GM12878 (cell line): Measurements from ENCODE around the gene PDGFB. TPM values are rescaled to one million over a fixed set of nuclear protein-coding genes. Genes with fewer than 3 reads are reported as not detected.

Experiments
- ATAC-seq: fragments of 200-7000 bp; cut with Tn5 transposase; 3 replicates; pipeline ENCODE4 v1.9.1; 2020; ENCODE audit warnings: mild to moderate bottlenecking, moderate library complexity
- BruUV-seq: library from RNA; stranded (reverse); fragments of 400-500 nt; replicated peaks from 2 replicates; lab custom pipeline; 2021; lab: Mats Ljungman, UMichigan
- CTCF ChIA-PET: fragments of 300-600 bp; sonication (Branson Sonifier 250); formaldehyde crosslinking; extraction: SDS; loops from one replicate; lab custom pipeline; 2021; ENCODE audit warnings: inconsistent platforms; lab: Yijun Ruan, JAX
- POLR2A ChIA-PET: fragments of 350-600 bp; formaldehyde crosslinking; extraction: SDS; loops from one replicate; lab custom pipeline; 2021; ENCODE audit warnings: inconsistent platforms; lab: Charles Lee
- RAD21 ChIA-PET: fragments of 300-600 bp; sonication (Branson Sonifier 250); formaldehyde crosslinking; loops from one replicate; lab custom pipeline; 2023; ENCODE audit warnings: antibody characterized with exemption; ENCODE audit not compliant: unreplicated experiment; lab: Charles Lee
- SMC1A ChIA-PET: fragments of 300-600 bp; sonication (Branson Sonifier 250); formaldehyde crosslinking; loops from one replicate; lab custom pipeline; 2023; ENCODE audit not compliant: unreplicated experiment, uncharacterized antibody; lab: Charles Lee
- DNase-seq: peaks from one replicate; pipeline ENCODE4 v3.0.0-alpha.2; 2011; ENCODE audit warnings: low read depth, low spot score
- FAIRE-seq: peaks from 3 replicates; lab custom pipeline; 2011; peaks lifted over from hg19 to GRCh38; lab: Jason Lieb, UNC
- H2AFZ ChIP-seq: 2 replicates; pipeline ENCODE4 v1.6.0; 2011; ENCODE audit warnings: low read depth, low read length, control low read depth; ENCODE audit not compliant: control insufficient read depth
- H3K27ac ChIP-seq: 2 replicates; pipeline ENCODE4 v1.5.1; 2011; ENCODE audit warnings: control low read depth; ENCODE audit not compliant: control insufficient read depth, insufficient read depth
- H3K27me3 ChIP-seq, 2 experiments: replicated peaks in 1 of 2; 2 replicates each; pipeline versions ENCODE4 v1.6.0 to v1.6.1; 2011; ENCODE audit warnings: low read length in 1 of 2; ENCODE audit not compliant: control insufficient read depth in 2 of 2, insufficient read depth in 2 of 2
- H3K36me3 ChIP-seq, 2 experiments: 2 replicates each; pipeline ENCODE4 v1.5.1; 2011; ENCODE audit warnings: low read length in 1 of 2; ENCODE audit not compliant: control insufficient read depth in 2 of 2, insufficient read depth in 2 of 2
- H3K4me1 ChIP-seq: 2 replicates; pipeline ENCODE4 v1.6.1; 2011; ENCODE audit warnings: mild to moderate bottlenecking, low read length, moderate library complexity, mixed read lengths; ENCODE audit not compliant: control insufficient read depth, insufficient read depth
- H3K4me2 ChIP-seq: 2 replicates; pipeline ENCODE4 v1.6.0; 2011; ENCODE audit warnings: control low read depth; ENCODE audit not compliant: control insufficient read depth, insufficient read depth
- H3K4me3 ChIP-seq: fragments of 200-600 bp; sonication (generic); 2 replicates; pipeline ENCODE4 v1.5.1; 2016
- H3K79me2 ChIP-seq: 2 replicates; pipeline ENCODE4 v1.6.0; 2011; ENCODE audit warnings: low read length; ENCODE audit not compliant: control insufficient read depth, insufficient read depth
- H3K9ac ChIP-seq: 2 replicates; pipeline ENCODE4 v1.8.0; 2011; ENCODE audit warnings: low read length, control low read depth, mixed read lengths; ENCODE audit not compliant: control insufficient read depth, insufficient read depth
- H3K9me3 ChIP-seq: replicated peaks from 3 replicates; pipeline ENCODE4 v1.5.1; 2011; ENCODE audit warnings: mild to moderate bottlenecking, low read length; ENCODE audit not compliant: control insufficient read depth, insufficient read depth
- H4K20me1 ChIP-seq: 2 replicates; pipeline ENCODE4 v1.6.0; 2011; ENCODE audit not compliant: control insufficient read depth, insufficient read depth
- BHLHE40 ChIP-seq, 2 experiments: fragments of 450-650 bp in 1 of 2; IDR thresholded peaks; 2 replicates each; pipeline ENCODE4 v1.6.1; 2011 to 2017; ENCODE audit warnings: low read depth in 2 of 2, borderline replicate concordance in 1 of 2, improper control_type of control experiment in 1 of 2, low read length in 1 of 2, mild to moderate bottlenecking in 1 of 2
- DPF2 ChIP-seq: fragments of 450-650 bp; IDR thresholded peaks from 2 replicates; pipeline ENCODE4 v1.6.1; 2017; ENCODE audit warnings: mild to moderate bottlenecking
- IKZF1 ChIP-seq: fragments of 450-650 bp; conservative IDR thresholded peaks from 2 replicates; pipeline ENCODE4 v1.6.1; 2017; ENCODE audit warnings: antibody characterized with exemption, mild to moderate bottlenecking
- IRF3 ChIP-seq: fragments of 450-650 bp; IDR thresholded peaks from 2 replicates; pipeline ENCODE4 v1.6.1; 2014; ENCODE audit warnings: mild to moderate bottlenecking
- STAT1 ChIP-seq: fragments of 450-650 bp; conservative IDR thresholded peaks from 2 replicates; pipeline ENCODE4 v1.6.1; 2014; ENCODE audit warnings: antibody characterized with exemption, mild to moderate bottlenecking
- ZNF687 ChIP-seq: fragments of 450-650 bp; IDR thresholded peaks from 2 replicates; pipeline ENCODE4 v1.6.1; 2017; ENCODE audit warnings: mild to moderate bottlenecking, moderate library complexity
- WGBS: methylation state at CpG from one replicate; pipeline ENCODE4 v1.1.6; 2016; ENCODE audit warnings: low lambda C conversion rate; ENCODE audit not compliant: insufficient replicate concordance, insufficient coverage; ENCODE audit errors: missing lambda C conversion rate; 5-methylcytosine and 5-hydroxymethylcytosine counted together
- in situ Hi-C: fragments of 300-500 bp; cut with MboI; formaldehyde crosslinking; loops from 9 replicates; pipeline ENCODE4 v1.14.3; 2018; ENCODE audit warnings: mixed read lengths
- intact Hi-C: fragments of 100-400 bp; cut with micrococcal nuclease; formaldehyde crosslinking; loops from one replicate; pipeline ENCODE4 v1.14.2; 2022; ENCODE audit not compliant: unreplicated experiment
- polyA plus RNA-seq, 11 experiments: library from polyadenylated mRNA; depleted of rRNA in 4 of 11; unstranded in 6 of 11; stranded (reverse) in 5 of 11; fragments of >200 nt; fragmentation: Nextera tagmentation in 4 of 11; fragmentation: Illumina TruSeq in 1 of 11; extraction: Ambion mirVana in 4 of 11; extraction: Trizol in 1 of 11; gene quantifications; 1 replicate in 1 of 11; 2 replicates in 10 of 11; pipeline versions ENCODE4 v1.2.1 to v1.2.3, GENCODE V29; 2011 to 2016; ENCODE audit warnings: inconsistent platforms in 2 of 11, missing spikeins in 2 of 11, low read depth in 1 of 11
- total RNA-seq, 4 experiments: library from RNA; depleted of rRNA in 3 of 4; stranded (reverse); fragments of >200 nt in 3 of 4; fragmentation: Illumina TruSeq in 1 of 4; extraction: Trizol in 1 of 4; gene quantifications; 2 replicates each; pipeline versions ENCODE4 v1.2.1 to v1.2.3, GENCODE V29; 2013 to 2021

PDGFB gene
- total and polyA plus RNA-seq, 10 of the 15 experiments (the other 5 are each of a cell fraction or from before 2014, with no cell fraction given), result 0.13 to 1.1 (median 0.56) TPM; not detected in 1

- H2AFZ ChIP-seq, result peak overlapping the region; percentile 45
- SMC1A ChIA-PET, result interaction anchor here (0.6 to 2.7 kb wide), 4 partner anchors 132 to 791 kb away, joined by 4 to 14 read pairs (median 6); partner anchors contain the start of gene APOBEC3C
- intact Hi-C loops, result no loop called here
Measured at GRCh38 chr22:39173787-39174497, 70.8 kb downstream of the PDGFB start.

More at GRCh38 chr22:39173787-39174497, 70.8 kb downstream of the PDGFB start:
- no peaks in the 10 kb centered on the region for H4K20me1 ChIP-seq
- CTCF ChIA-PET, result interaction anchor here (1.2 to 7.6 kb wide), 3 partner anchors 126 to 143 kb away, joined by 3 to 100 read pairs (median 4); no protein-coding TSS in a partner anchor
- DNase-seq, result no peak
- in situ Hi-C loops, result loop anchor here (5.0 to 25.0 kb wide), 2 partner anchors 138 to 338 kb away; partner anchors contain the start of genes ATF4 and MIEF1
- H3K27me3 ChIP-seq, result no peaks in the 10 kb centered on the region
- POLR2A ChIA-PET, result no interaction called here
- no peak overlapping the region for H3K9ac ChIP-seq
- H3K4me2 ChIP-seq, result no peak overlapping the region
- H3K9me3 ChIP-seq, result no peaks in the 10 kb centered on the region
- H3K4me3 ChIP-seq, result no peak overlapping the region
- H3K27ac ChIP-seq, result no peak overlapping the region
- 62% methylated on average over 11 of the region's 11 CpGs for WGBS
- no peak for ATAC-seq
- no TSS peak for BruUV-seq
- RAD21 ChIA-PET, result interaction anchor here (1.1 to 1.7 kb wide), 3 partner anchors 126 to 142 kb away, joined by 3 to 4 read pairs (median 4); no protein-coding TSS in a partner anchor
- TF ChIP-seq DPF2, result peak; percentile 74
- no peak for TF ChIP-seq IRF3
- TF ChIP-seq BHLHE40 (IDR thresholded peaks at IDR 0.05; ENCODE audit: borderline replicate concordance in 1 of 2, low read depth in 2 of 2, low read length in 1 of 2), result peak in 1 of 2 experiments; percentile 20; a peak in 1 of 4 replicates
- TF ChIP-seq STAT1, result no peak
- peak; percentile 46; the same call in 1 of the 2 replicates for TF ChIP-seq IKZF1
- no peak for TF ChIP-seq ZNF687
- no peaks in the 10 kb centered on the region for H3K79me2 ChIP-seq
- H3K36me3 ChIP-seq, result no peaks in the 10 kb centered on the region
- FAIRE-seq, result no peak
- peaks cover 15% of the 10 kb centered on the region for H3K4me1 ChIP-seq

Other genes starting within 250 kb of the PDGFB start
Only the 7 nearest of the 10 such genes appear.
- gene APOBEC3F, start 204.1 kb downstream of the PDGFB start, total RNA-seq (2014; rRNA removed), result 10.9 and 13.1 TPM in 2 replicates
- 7.4 and 7.7 TPM in 2 replicates for gene APOBEC3F, start 204.1 kb downstream of the PDGFB start, total RNA-seq (2014; rRNA removed; fragmentation: Illumina TruSeq; extraction: Trizol)
- gene APOBEC3F, start 204.1 kb downstream of the PDGFB start, total RNA-seq (2021), result 29.1 and 30.6 TPM in 2 replicates
- 4.7 and 7.8 TPM in 2 replicates for gene APOBEC3F, start 204.1 kb downstream of the PDGFB start, polyA plus RNA-seq (2011; rRNA removed)
- gene APOBEC3F, start 204.1 kb downstream of the PDGFB start, polyA plus RNA-seq (2014; fragmentation: Illumina TruSeq; extraction: Trizol), result 13.7 and 17.8 TPM in 2 replicates
- gene APOBEC3F, start 204.1 kb downstream of the PDGFB start, polyA plus RNA-seq (2014; fragmentation: Nextera tagmentation; extraction: Ambion mirVana), result 1 to 10 TPM; 7.5 to 9.6 TPM
- gene APOBEC3F, start 204.1 kb downstream of the PDGFB start, polyA plus RNA-seq (2014; rRNA removed), result 13.3 and 14.7 TPM in 2 replicates
- 10 to 100 TPM; 20.9 to 26.5 TPM for gene APOBEC3F, start 204.1 kb downstream of the PDGFB start, polyA plus RNA-seq (2016; fragmentation: Nextera tagmentation; extraction: Ambion mirVana)
- 152 and 164 TPM in 2 replicates for gene APOBEC3G, start 167.7 kb downstream of the PDGFB start, total RNA-seq (2014; rRNA removed)
- gene APOBEC3G, start 167.7 kb downstream of the PDGFB start, total RNA-seq (2014; rRNA removed; fragmentation: Illumina TruSeq; extraction: Trizol), result 127 and 132 TPM in 2 replicates
- 102 and 103 TPM in 2 replicates for gene APOBEC3G, start 167.7 kb downstream of the PDGFB start, total RNA-seq (2021)
- gene APOBEC3G, start 167.7 kb downstream of the PDGFB start, polyA plus RNA-seq (2011; rRNA removed), result 170 and 174 TPM in 2 replicates
- 168 and 171 TPM in 2 replicates for gene APOBEC3G, start 167.7 kb downstream of the PDGFB start, polyA plus RNA-seq (2014; fragmentation: Illumina TruSeq; extraction: Trizol)
- 100 to 1,000 TPM; 146 to 232 TPM for gene APOBEC3G, start 167.7 kb downstream of the PDGFB start, polyA plus RNA-seq (2014; fragmentation: Nextera tagmentation; extraction: Ambion mirVana)
- gene APOBEC3G, start 167.7 kb downstream of the PDGFB start, polyA plus RNA-seq (2014; rRNA removed), result 170 and 181 TPM in 2 replicates
- gene APOBEC3G, start 167.7 kb downstream of the PDGFB start, polyA plus RNA-seq (2016; fragmentation: Nextera tagmentation; extraction: Ambion mirVana), result 100 to 1,000 TPM; 151 to 152 TPM
- gene APOBEC3H, start 147.7 kb downstream of the PDGFB start, total RNA-seq (2014; rRNA removed), result 10.9 and 12.6 TPM in 2 replicates
- 10.0 and 11.2 TPM in 2 replicates for gene APOBEC3H, start 147.7 kb downstream of the PDGFB start, total RNA-seq (2014; rRNA removed; fragmentation: Illumina TruSeq; extraction: Trizol)
- 7.5 and 9.4 TPM in 2 replicates for gene APOBEC3H, start 147.7 kb downstream of the PDGFB start, total RNA-seq (2021)
- 8.6 and 11.3 TPM in 2 replicates for gene APOBEC3H, start 147.7 kb downstream of the PDGFB start, polyA plus RNA-seq (2011; rRNA removed)
- gene APOBEC3H, start 147.7 kb downstream of the PDGFB start, polyA plus RNA-seq (2014; fragmentation: Illumina TruSeq; extraction: Trizol), result 16.0 and 18.0 TPM in 2 replicates
- 10 to 100 TPM; 20.3 to 23.0 TPM for gene APOBEC3H, start 147.7 kb downstream of the PDGFB start, polyA plus RNA-seq (2014; fragmentation: Nextera tagmentation; extraction: Ambion mirVana)
- gene APOBEC3H, start 147.7 kb downstream of the PDGFB start, polyA plus RNA-seq (2014; rRNA removed), result 16.5 and 18.4 TPM in 2 replicates
- 10 to 100 TPM; 14.6 to 15.0 TPM for gene APOBEC3H, start 147.7 kb downstream of the PDGFB start, polyA plus RNA-seq (2016; fragmentation: Nextera tagmentation; extraction: Ambion mirVana)
- 6.0 and 7.1 TPM in 2 replicates for gene CBX7, start 92.3 kb downstream of the PDGFB start, total RNA-seq (2014; rRNA removed)
- gene CBX7, start 92.3 kb downstream of the PDGFB start, total RNA-seq (2014; rRNA removed; fragmentation: Illumina TruSeq; extraction: Trizol), result 4.0 and 4.7 TPM in 2 replicates
- 13.5 and 13.6 TPM in 2 replicates for gene CBX7, start 92.3 kb downstream of the PDGFB start, total RNA-seq (2021)
- 9.7 and 15.2 TPM in 2 replicates for gene CBX7, start 92.3 kb downstream of the PDGFB start, polyA plus RNA-seq (2011; rRNA removed)
- gene CBX7, start 92.3 kb downstream of the PDGFB start, polyA plus RNA-seq (2014; fragmentation: Illumina TruSeq; extraction: Trizol), result 4.7 and 7.6 TPM in 2 replicates
- gene CBX7, start 92.3 kb downstream of the PDGFB start, polyA plus RNA-seq (2014; fragmentation: Nextera tagmentation; extraction: Ambion mirVana), result under 1 TPM; 0.18 to 0.64 TPM
- gene CBX7, start 92.3 kb downstream of the PDGFB start, polyA plus RNA-seq (2014; rRNA removed), result 13.9 and 17.2 TPM in 2 replicates
- 1 to 10 TPM; 2.7 to 5.1 TPM for gene CBX7, start 92.3 kb downstream of the PDGFB start, polyA plus RNA-seq (2016; fragmentation: Nextera tagmentation; extraction: Ambion mirVana)
- gene RPL3, start 74.6 kb upstream of the PDGFB start, total RNA-seq (2014; rRNA removed), result 3,609 and 4,063 TPM in 2 replicates
- gene RPL3, start 74.6 kb upstream of the PDGFB start, total RNA-seq (2014; rRNA removed; fragmentation: Illumina TruSeq; extraction: Trizol), result 4,008 and 4,055 TPM in 2 replicates
- 3,311 and 3,339 TPM in 2 replicates for gene RPL3, start 74.6 kb upstream of the PDGFB start, total RNA-seq (2021)
- 2,932 and 3,630 TPM in 2 replicates for gene RPL3, start 74.6 kb upstream of the PDGFB start, polyA plus RNA-seq (2011; rRNA removed)
- gene RPL3, start 74.6 kb upstream of the PDGFB start, polyA plus RNA-seq (2014; fragmentation: Illumina TruSeq; extraction: Trizol), result 2,337 and 3,976 TPM in 2 replicates
- 1,000 to 10,000 TPM; 4,597 to 6,791 TPM for gene RPL3, start 74.6 kb upstream of the PDGFB start, polyA plus RNA-seq (2014; fragmentation: Nextera tagmentation; extraction: Ambion mirVana)
- gene RPL3, start 74.6 kb upstream of the PDGFB start, polyA plus RNA-seq (2014; rRNA removed), result 4,251 and 4,350 TPM in 2 replicates
- 1,000 to 10,000 TPM; 1,534 to 1,710 TPM for gene RPL3, start 74.6 kb upstream of the PDGFB start, polyA plus RNA-seq (2016; fragmentation: Nextera tagmentation; extraction: Ambion mirVana)
- 2.8 and 4.7 TPM in 2 replicates for gene SYNGR1, start 105.0 kb upstream of the PDGFB start, total RNA-seq (2014; rRNA removed)
- gene SYNGR1, start 105.0 kb upstream of the PDGFB start, total RNA-seq (2014; rRNA removed; fragmentation: Illumina TruSeq; extraction: Trizol), result 2.0 and 2.5 TPM in 2 replicates
- gene SYNGR1, start 105.0 kb upstream of the PDGFB start, total RNA-seq (2021), result 6.6 and 6.7 TPM in 2 replicates
- gene SYNGR1, start 105.0 kb upstream of the PDGFB start, polyA plus RNA-seq (2011; rRNA removed), result 0.33 and 0.87 TPM in 2 replicates
- 0.84 and 2.4 TPM in 2 replicates for gene SYNGR1, start 105.0 kb upstream of the PDGFB start, polyA plus RNA-seq (2014; fragmentation: Illumina TruSeq; extraction: Trizol)
- 1 to 10 TPM; 1.4 to 1.7 TPM for gene SYNGR1, start 105.0 kb upstream of the PDGFB start, polyA plus RNA-seq (2014; fragmentation: Nextera tagmentation; extraction: Ambion mirVana)
- gene SYNGR1, start 105.0 kb upstream of the PDGFB start, polyA plus RNA-seq (2014; rRNA removed), result 8.3 and 9.2 TPM in 2 replicates
- gene SYNGR1, start 105.0 kb upstream of the PDGFB start, polyA plus RNA-seq (2016; fragmentation: Nextera tagmentation; extraction: Ambion mirVana), result 1 to 10 TPM; 5.7 to 6.2 TPM
- gene TAB1, start 154.8 kb upstream of the PDGFB start, total RNA-seq (2014; rRNA removed), result 9.0 and 10.6 TPM in 2 replicates
- 8.1 and 8.9 TPM in 2 replicates for gene TAB1, start 154.8 kb upstream of the PDGFB start, total RNA-seq (2014; rRNA removed; fragmentation: Illumina TruSeq; extraction: Trizol)
- gene TAB1, start 154.8 kb upstream of the PDGFB start, total RNA-seq (2021), result 17.3 and 23.4 TPM in 2 replicates
- gene TAB1, start 154.8 kb upstream of the PDGFB start, polyA plus RNA-seq (2011; rRNA removed), result 7.0 and 14.8 TPM in 2 replicates
- gene TAB1, start 154.8 kb upstream of the PDGFB start, polyA plus RNA-seq (2014; fragmentation: Illumina TruSeq; extraction: Trizol), result 3.9 and 8.1 TPM in 2 replicates
- gene TAB1, start 154.8 kb upstream of the PDGFB start, polyA plus RNA-seq (2014; fragmentation: Nextera tagmentation; extraction: Ambion mirVana), result under 1 TPM; 0.40 to 0.57 TPM
- gene TAB1, start 154.8 kb upstream of the PDGFB start, polyA plus RNA-seq (2014; rRNA removed), result 14.4 and 16.2 TPM in 2 replicates
- gene TAB1, start 154.8 kb upstream of the PDGFB start, polyA plus RNA-seq (2016; fragmentation: Nextera tagmentation; extraction: Ambion mirVana), result 10 to 100 TPM; 13.9 to 14.5 TPM